SK-MEL-5 (cell line): ENCODE measurements around the gene PDGFRA. TPM values are rescaled to one million over a fixed set of nuclear protein-coding genes. Genes with fewer than 3 reads are reported as not detected.
"Not testable (repeated sequence)": the region's sequence is repeated elsewhere in the genome, so short reads cannot be mapped to it uniquely, and the experiment has no call there.

ENCODE experiments used
- DNase-seq: peaks from one replicate; pipeline ENCODE4 v3.0.0-alpha.2; 2016; ENCODE audit warnings: low read depth, low spot score
- in situ Hi-C: cut with HindIII; loops from 2 replicates; pipeline ENCODE4 v1.10.0; 2016; ENCODE audit warnings: low sequenced_read_pairs, high pct_unique_total_duplicates, low pct_unique_long_range_greater_than_20kb
- total RNA-seq: library from RNA; depleted of rRNA; stranded (reverse); fragments of >200 nt; shearing (Covaris generic); gene quantifications from 2 replicates; pipeline ENCODE4 v1.2.3, GENCODE V29; 2014

Gene PDGFRA
- total RNA-seq, 1 experiment from 2014 or later = 1.3 TPM

GRCh38 chr4:54281054-54281766, 52.1 kb downstream of the PDGFRA start:
- in situ Hi-C loops = no loop called here
- DNase-seq = peak; percentile 7

- DNase-seq = no peak
- in situ Hi-C loops = no loop called here
Observed at GRCh38 chr4:54282837-54283236, 53.7 kb downstream of the PDGFRA start.

GRCh38 chr4:54289316-54289715, 60.2 kb downstream of the PDGFRA start:
- in situ Hi-C loops = no loop called here
- DNase-seq = no peak

- no peak for DNase-seq
- in situ Hi-C loops = no loop called here
Observed at GRCh38 chr4:54290980-54291379, 61.9 kb downstream of the PDGFRA start.

- in situ Hi-C loops = no loop called here
- no peak for DNase-seq
Observed at GRCh38 chr4:54296548-54297203, 67.6 kb downstream of the PDGFRA start.

- DNase-seq = no peak
- in situ Hi-C loops = no loop called here
Observed at GRCh38 chr4:54308110-54308509, 79.0 kb downstream of the PDGFRA start.

- peak; percentile 10 for DNase-seq
- in situ Hi-C loops = no loop called here
Observed at GRCh38 chr4:54315561-54316538, 86.8 kb downstream of the PDGFRA start.

- DNase-seq = no peak
- in situ Hi-C loops = no loop called here
Observed at GRCh38 chr4:54317690-54318089, 88.6 kb downstream of the PDGFRA start.

- DNase-seq = peak; percentile 41
- in situ Hi-C loops = no loop called here
Observed at GRCh38 chr4:54318904-54319303, 89.8 kb downstream of the PDGFRA start.

- in situ Hi-C loops = no loop called here
- DNase-seq = no peak
Observed at GRCh38 chr4:54320826-54321685, 92.0 kb downstream of the PDGFRA start.

- peak; percentile 73 for DNase-seq
- in situ Hi-C loops = no loop called here
Observed at GRCh38 chr4:54322818-54323417, 93.8 kb downstream of the PDGFRA start.

GRCh38 chr4:54330896-54331295, 101.8 kb downstream of the PDGFRA start:
- no peak for DNase-seq
- in situ Hi-C loops = no loop called here

- in situ Hi-C loops = no loop called here
- DNase-seq = no peak
Observed at GRCh38 chr4:54332542-54332941, 103.4 kb downstream of the PDGFRA start.

GRCh38 chr4:54333657-54334056, 104.6 kb downstream of the PDGFRA start:
- DNase-seq = peak; percentile 61
- in situ Hi-C loops = no loop called here

- DNase-seq, in situ Hi-C loops: not testable (repeated sequence)
Observed at GRCh38 chr4:54334769-54335168, 105.7 kb downstream of the PDGFRA start.

GRCh38 chr4:54337009-54337408, 107.9 kb downstream of the PDGFRA start:
- DNase-seq = no peak
- in situ Hi-C loops = no loop called here

- in situ Hi-C loops, DNase-seq: not testable (repeated sequence)
Observed at GRCh38 chr4:54342067-54342466, 113.0 kb downstream of the PDGFRA start.
